IMR-90 (cell line): ENCODE results near the gene IL1F10. TPM values are rescaled to one million over a fixed set of nuclear protein-coding genes. Genes with fewer than 3 reads are reported as not detected.
A peak's percentile ranks its signal among the peaks of the same experiment; 100 is the strongest.

Source experiments
- ATAC-seq: fragments of 200-7000 bp; cut with Tn5 transposase; 2 replicates; pipeline ENCODE4 v1.9.1; 2020; ENCODE audit warnings: low read depth, mild to moderate bottlenecking, moderate library complexity
- BruUV-seq: library from RNA; stranded (reverse); fragments of 400-500 nt; replicated peaks from 2 replicates; lab custom pipeline; 2021; lab: Mats Ljungman, UMichigan
- CTCF ChIA-PET: fragments of 300-600 bp; formaldehyde crosslinking; extraction: SDS; loops from one replicate; lab custom pipeline; 2021; ENCODE audit warnings: antibody characterized with exemption; lab: Yijun Ruan, JAX
- POLR2A ChIA-PET: fragments of 300-600 bp; sonication (Branson Sonifier 250); formaldehyde crosslinking; loops from one replicate; lab custom pipeline; 2022; ENCODE audit warnings: antibody characterized with exemption; ENCODE audit not compliant: unreplicated experiment; lab: Charles Lee
- DNase-seq: peaks from one replicate; pipeline ENCODE4 v3.0.0; 2013
- H2AFZ ChIP-seq: replicated peaks from 2 replicates; pipeline ENCODE3; 2013; ENCODE audit warnings: low read length, mild to moderate bottlenecking; ENCODE audit not compliant: poor library complexity
- H2AK5ac ChIP-seq: 2 replicates; pipeline ENCODE4 v1.6.1; 2013; ENCODE audit warnings: low read depth, low read length, inconsistent platforms
- H2AK9ac ChIP-seq: replicated peaks from 2 replicates; pipeline ENCODE3; 2013; ENCODE audit warnings: mild to moderate bottlenecking, low read depth, low read length, moderate library complexity; ENCODE audit not compliant: poor library complexity
- H2BK120ac ChIP-seq: 2 replicates; pipeline ENCODE4 v1.6.1; 2013; ENCODE audit warnings: low read depth, low read length, inconsistent platforms
- H2BK15ac ChIP-seq: 3 replicates; pipeline ENCODE4 v1.6.1; 2013; ENCODE audit warnings: low read depth, low read length, inconsistent platforms
- H2BK20ac ChIP-seq: 2 replicates; pipeline ENCODE4 v1.6.1; 2013; ENCODE audit warnings: low read depth, mild to moderate bottlenecking, inconsistent platforms, low read length, moderate library complexity
- H2BK5ac ChIP-seq: 2 replicates; pipeline ENCODE4 v1.6.1; 2013; ENCODE audit warnings: mild to moderate bottlenecking, low read depth, low read length, inconsistent platforms; ENCODE audit not compliant: poor library complexity, severe bottlenecking
- H3K14ac ChIP-seq: replicated peaks from 2 replicates; pipeline ENCODE4 v1.6.1; 2013; ENCODE audit warnings: low read depth, low read length, inconsistent platforms
- H3K18ac ChIP-seq: 2 replicates; pipeline ENCODE4 v1.6.1; 2013; ENCODE audit warnings: low read depth, low read length, control low read depth
- H3K23ac ChIP-seq: 2 replicates; pipeline ENCODE4 v1.6.1; 2013; ENCODE audit warnings: low read depth, low read length, inconsistent platforms
- H3K27ac ChIP-seq: 2 replicates; pipeline ENCODE4 v1.5.1; 2013; ENCODE audit warnings: mild to moderate bottlenecking, control low read depth, low read length; ENCODE audit not compliant: insufficient read depth
- H3K27me3 ChIP-seq: 2 replicates; pipeline ENCODE4 v1.6.1; 2013; ENCODE audit warnings: low read length; ENCODE audit not compliant: control insufficient read depth, insufficient read depth
- H3K36me3 ChIP-seq: 2 replicates; pipeline ENCODE4 v1.6.1; 2013; ENCODE audit warnings: low read length, mixed read lengths; ENCODE audit not compliant: control insufficient read depth, insufficient read depth
- H3K4ac ChIP-seq: 2 replicates; pipeline ENCODE4 v1.6.1; 2013; ENCODE audit warnings: low read depth, low read length, inconsistent platforms
- H3K4me1 ChIP-seq: 2 replicates; pipeline ENCODE4 v1.6.1; 2013; ENCODE audit warnings: low read length, mixed read lengths; ENCODE audit not compliant: control insufficient read depth, insufficient read depth
- H3K4me2 ChIP-seq: 2 replicates; pipeline ENCODE4 v1.6.1; 2013; ENCODE audit warnings: low read depth, mild to moderate bottlenecking, control low read depth, low read length, moderate library complexity
- H3K4me3 ChIP-seq: 2 replicates; pipeline ENCODE4 v1.5.1; 2013; ENCODE audit warnings: low read depth, mild to moderate bottlenecking, control low read depth, low read length, moderate library complexity; ENCODE audit not compliant: insufficient read depth
- H3K56ac ChIP-seq: 2 replicates; pipeline ENCODE4 v1.6.1; 2013; ENCODE audit warnings: low read length, inconsistent platforms; ENCODE audit not compliant: insufficient read depth; ENCODE audit errors: extremely low read depth
- H3K79me1 ChIP-seq, 2 experiments: 2 replicates each; pipeline ENCODE4 v1.6.1; 2013; ENCODE audit warnings: low read length in 2 of 2, inconsistent platforms in 1 of 2, low read depth in 1 of 2
- H3K9ac ChIP-seq: 2 replicates; pipeline ENCODE4 v1.6.1; 2013; ENCODE audit warnings: low read depth, low read length, control low read depth
- H3K9me1 ChIP-seq: 2 replicates; pipeline ENCODE4 v1.6.1; 2013; ENCODE audit warnings: low read length, inconsistent platforms; ENCODE audit not compliant: insufficient read depth
- H3K9me3 ChIP-seq: 2 replicates; pipeline ENCODE4 v1.6.1; 2013; ENCODE audit warnings: low read length; ENCODE audit not compliant: control insufficient read depth, insufficient read depth
- H4K20me1 ChIP-seq: 2 replicates; pipeline ENCODE4 v1.6.1; 2013; ENCODE audit warnings: low read length, inconsistent platforms; ENCODE audit not compliant: insufficient read depth
- H4K5ac ChIP-seq: 2 replicates; pipeline ENCODE4 v1.6.1; 2013; ENCODE audit warnings: mild to moderate bottlenecking, low read depth, low read length, control low read depth
- H4K8ac ChIP-seq, 2 experiments: 2 replicates each; pipeline ENCODE4 v1.6.1; 2013; ENCODE audit warnings: low read depth in 2 of 2, low read length in 2 of 2, control low read depth in 1 of 2, inconsistent platforms in 1 of 2
- H4K91ac ChIP-seq: 2 replicates; pipeline ENCODE4 v1.6.1; 2013; ENCODE audit warnings: low read depth, low read length, inconsistent platforms; ENCODE audit not compliant: insufficient read depth
- CHD1 ChIP-seq: IDR thresholded peaks from 2 replicates; pipeline ENCODE4 v1.6.1; 2012; ENCODE audit warnings: low read depth, low read length, improper control_type of control experiment
- CTCF ChIP-seq: conservative IDR thresholded peaks from 2 replicates; pipeline ENCODE4 v1.5.1; 2012; ENCODE audit warnings: mild to moderate bottlenecking, low read depth, low read length, improper control_type of control experiment
- FOS ChIP-seq: fragments of 150-350 bp; IDR thresholded peaks from 2 replicates; pipeline ENCODE4 v1.6.1; 2016; ENCODE audit warnings: low read depth, low read length
- RAD21 ChIP-seq: IDR thresholded peaks from 2 replicates; pipeline ENCODE4 v1.6.1; 2012; ENCODE audit warnings: low read length, improper control_type of control experiment
- WGBS, 2 experiments: methylation state at CpG; one replicate each; pipeline versions ENCODE4 v1.1.5 to v1.1.7; 2013; ENCODE audit warnings: missing lambda C conversion rate in 2 of 2; ENCODE audit not compliant: insufficient read length in 1 of 2; ENCODE audit errors: extremely low coverage in 2 of 2; 5-methylcytosine and 5-hydroxymethylcytosine counted together
- dilution Hi-C: fragments of 300-500 bp; cut with HindIII; formaldehyde crosslinking; loops from one replicate; pipeline ENCODE4 v1.14.3; 2018; ENCODE audit warnings: low sequenced_read_pairs; ENCODE audit not compliant: unreplicated experiment
- in situ Hi-C: fragments of 300-500 bp; cut with MboI; formaldehyde crosslinking; loops from 3 replicates; pipeline ENCODE4 v1.14.3; 2019; ENCODE audit warnings: low sequenced_read_pairs, inconsistent platforms, mixed read lengths
- intact Hi-C: fragments of 100-400 bp; cut with micrococcal nuclease; formaldehyde crosslinking; loops from 2 replicates; pipeline ENCODE4 v1.10.0; 2022
- polyA plus RNA-seq, 3 experiments: library from polyadenylated mRNA; depleted of rRNA; stranded (reverse); fragments of >200 nt; gene quantifications; 2 replicates each; pipeline ENCODE4 v1.2.3, GENCODE V29; 2012; ENCODE audit warnings: low replicate concordance in 1 of 3
- total RNA-seq: library from RNA; depleted of rRNA; stranded (reverse); fragments of >200 nt; gene quantifications from 2 replicates; pipeline ENCODE4 v1.2.3, GENCODE V29; 2012

The IL1F10 gene
- total and polyA plus RNA-seq, 2 of the 4 experiments (the other 2 are of a cell fraction): not detected

GRCh38 chr2:113084249-113085000 is 16.7 kb downstream of the IL1F10 start:
- H2BK15ac ChIP-seq: no peak overlapping the region
- no peak overlapping the region for H4K5ac ChIP-seq
- ATAC-seq: no peak
- no peak overlapping the region for H4K91ac ChIP-seq
- H3K4me1 ChIP-seq: no peaks in the 10 kb centered on the region
- H3K27me3 ChIP-seq: peaks cover 8% of the 10 kb centered on the region
- H3K27ac ChIP-seq: no peak overlapping the region
- no peaks in the 10 kb centered on the region for H3K9me1 ChIP-seq
- no peak overlapping the region for H3K4ac ChIP-seq
- no peak overlapping the region for H3K14ac ChIP-seq
- H3K9ac ChIP-seq: no peak overlapping the region
- intact Hi-C loops (no loop called here), dilution Hi-C loops (no loop called here), in situ Hi-C loops (no loop called here)
- H4K8ac ChIP-seq: no peak overlapping the region
- H3K23ac ChIP-seq: no peak overlapping the region
- BruUV-seq: no TSS peak
- ChIA-PET POLR2A (no interaction called here), CTCF (interaction anchor here (0.7 kb wide), 2 partner anchors 14 to 20 kb away, joined by 3 to 5 read pairs; no protein-coding TSS in a partner anchor)
- no peak overlapping the region for H3K4me2 ChIP-seq
- H2AK5ac ChIP-seq: no peak overlapping the region
- no peak overlapping the region for H2BK20ac ChIP-seq
- H3K79me1 ChIP-seq: no peaks in the 10 kb centered on the region
- no peak overlapping the region for H2BK120ac ChIP-seq
- H2BK5ac ChIP-seq: no peak overlapping the region
- no peak for TF ChIP-seq RAD21
- TF ChIP-seq CTCF: peak; percentile 29
- no peak for TF ChIP-seq FOS
- TF ChIP-seq CHD1: no peak
- no peak overlapping the region for H3K4me3 ChIP-seq
- no peak overlapping the region for H3K18ac ChIP-seq
- no peak overlapping the region for H2AK9ac ChIP-seq
- WGBS, 2 experiments: 60% methylated on average over 1 of the region's 5 CpGs; no CpG with 5 or more reads in 1 of the 2 experiments
- H3K36me3 ChIP-seq: no peaks in the 10 kb centered on the region
- no peaks in the 10 kb centered on the region for H3K9me3 ChIP-seq
- no peaks in the 10 kb centered on the region for H4K20me1 ChIP-seq
- no peak overlapping the region for H2AFZ ChIP-seq
- no peak for DNase-seq
- no peak overlapping the region for H3K56ac ChIP-seq
